ENCODE data around the gene SMAD7.

SMAD7 gene

DNA sequence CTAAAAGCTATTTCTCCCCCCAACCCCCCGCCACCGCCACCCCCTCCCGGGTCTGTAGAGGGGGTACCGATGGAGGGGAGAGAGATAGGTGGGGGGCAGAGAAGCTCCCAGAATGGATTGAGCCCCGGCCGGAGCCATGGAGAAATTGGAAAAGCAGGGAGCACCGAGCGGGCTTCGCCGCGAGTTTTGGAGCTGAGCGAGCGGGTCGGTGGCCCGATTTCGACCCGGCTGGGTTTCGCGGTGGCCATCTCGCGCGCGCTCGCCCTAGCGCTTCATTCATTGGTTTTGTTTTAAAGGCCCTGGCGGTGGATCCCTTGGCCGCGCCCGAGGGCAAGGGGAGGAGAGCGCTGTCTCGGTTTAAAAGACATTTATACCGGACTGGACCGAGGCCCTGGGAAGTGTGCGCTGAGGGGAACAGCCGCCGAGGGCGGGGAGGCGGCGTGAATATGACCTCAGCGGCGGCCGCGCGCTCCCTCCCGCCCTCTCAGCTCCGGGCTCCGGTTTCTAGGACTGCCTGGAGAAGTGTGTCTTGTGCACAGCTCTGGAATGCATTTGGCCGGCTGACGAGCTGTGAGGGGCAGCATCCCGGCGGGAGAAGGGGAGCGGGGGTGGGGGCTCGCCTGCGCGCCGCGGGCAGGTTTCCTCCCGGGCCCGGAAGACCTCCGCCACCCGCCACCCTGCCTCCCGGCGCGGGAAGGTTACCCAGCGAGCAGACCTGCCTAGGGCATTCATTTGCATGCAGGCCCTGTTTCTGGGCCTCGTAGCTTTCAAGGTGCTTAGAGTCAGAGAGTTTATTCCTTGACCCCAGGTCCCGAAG lies 1.7 kb upstream of the SMAD7 start:
- DNase-seq (ENCODE audit: insufficient read length, low spot score) (no peak), FAIRE-seq (no peak)

DNA sequence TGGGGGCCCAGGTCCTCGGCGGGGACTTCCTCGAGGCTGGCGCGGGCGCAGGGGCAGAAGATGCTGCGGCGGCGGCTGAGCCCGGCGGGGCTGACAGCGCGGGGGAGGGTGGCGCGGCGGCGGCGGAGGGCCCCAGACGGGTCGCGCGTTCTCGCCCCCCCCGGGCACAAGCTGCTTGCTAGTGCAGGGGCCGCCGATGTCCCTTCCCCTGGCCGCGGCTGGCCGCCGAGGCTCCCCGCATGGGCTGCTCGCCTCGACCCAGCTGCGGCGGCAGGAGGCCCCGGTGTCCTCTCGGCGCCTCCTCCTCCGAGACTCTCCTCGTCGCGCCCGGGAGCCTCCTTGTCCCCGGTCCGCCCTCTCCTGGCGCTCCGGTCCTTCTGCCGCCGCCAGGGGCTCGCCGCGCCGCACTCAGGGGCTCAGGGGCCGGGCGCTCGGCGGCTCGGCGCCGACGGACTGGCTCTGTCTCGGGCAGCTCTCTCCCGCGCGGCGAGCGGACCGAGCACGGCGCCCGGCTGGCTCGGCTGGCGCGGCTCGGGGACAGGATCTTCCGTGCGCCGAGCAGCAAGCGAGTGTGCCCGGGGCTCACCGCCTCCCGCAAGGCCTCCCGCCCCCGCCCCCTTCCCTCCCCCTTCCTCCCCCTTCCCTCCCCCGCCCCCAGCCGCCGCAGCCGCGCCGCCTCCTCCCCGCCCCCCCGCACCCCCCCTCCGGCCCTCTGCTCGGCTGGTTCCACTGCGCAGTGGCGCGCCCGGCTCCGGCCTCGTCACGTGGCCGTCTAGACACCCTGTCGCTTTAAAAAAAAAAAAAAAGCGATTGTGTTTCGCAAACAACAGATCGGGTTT lies 902 bp upstream of the SMAD7 start:
- TF ChIP-seq CTCF (IDR thresholded peaks at IDR 0.05; ENCODE audit: insufficient read depth, missing control alignments) = no peak
- FAIRE-seq = no peak
- peak; percentile 81 for DNase-seq (ENCODE audit: insufficient read length, low spot score)

More for the DNA sequence above, 1.7 kb upstream of the SMAD7 start:
- no peak for TF ChIP-seq CTCF (IDR thresholded peaks at IDR 0.05; ENCODE audit: insufficient read depth, missing control alignments)

DNA sequence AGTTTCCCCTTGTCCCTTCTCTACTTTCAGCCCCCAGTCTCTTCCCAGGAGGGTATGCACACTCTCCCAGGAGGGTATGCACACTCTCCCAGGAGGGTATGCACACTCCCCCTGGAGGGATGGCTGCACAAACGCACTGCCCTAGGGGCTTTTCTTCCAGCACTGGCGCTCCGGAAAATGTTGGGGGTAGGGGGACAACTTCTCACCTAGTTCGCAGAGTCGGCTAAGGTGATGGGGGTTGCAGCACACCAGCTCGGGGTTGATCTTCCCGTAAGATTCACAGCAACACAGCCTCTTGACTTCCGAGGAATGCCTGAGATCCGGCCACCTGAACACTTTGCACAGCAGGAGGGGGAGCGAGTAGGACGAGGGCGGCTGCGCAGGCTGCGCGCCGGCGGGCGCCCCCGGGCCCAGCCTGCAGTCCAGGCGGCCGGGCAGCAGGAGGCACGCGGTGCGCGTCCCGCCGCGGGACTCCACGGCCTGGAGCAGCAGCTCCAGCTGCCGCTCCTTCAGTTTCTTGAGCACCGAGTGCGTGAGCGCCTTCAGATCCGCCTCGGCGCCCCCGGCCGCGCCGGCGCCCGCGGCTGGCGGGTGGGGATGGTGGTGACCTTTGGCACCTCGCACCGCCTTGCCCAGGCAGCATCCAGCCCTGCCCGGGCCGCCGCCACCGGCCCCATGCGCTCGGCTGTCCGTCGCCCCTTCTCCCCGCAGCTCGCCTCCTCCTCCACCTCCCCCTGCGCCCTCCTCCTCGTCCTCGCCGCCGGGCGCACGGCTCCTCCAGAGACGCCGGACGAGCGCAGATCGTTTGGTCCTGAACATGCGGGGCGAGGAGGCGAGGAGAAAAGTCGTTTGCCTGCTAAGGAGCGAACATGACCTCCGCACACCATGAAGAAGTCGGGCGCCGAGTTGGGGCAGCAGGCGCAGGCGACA lies 894 bp downstream of the SMAD7 start:
- DNase-seq (ENCODE audit: insufficient read length, low spot score) = no peak
- FAIRE-seq = no peak
- TF ChIP-seq CTCF (IDR thresholded peaks at IDR 0.05; ENCODE audit: insufficient read depth, missing control alignments) = no peak

DNA sequence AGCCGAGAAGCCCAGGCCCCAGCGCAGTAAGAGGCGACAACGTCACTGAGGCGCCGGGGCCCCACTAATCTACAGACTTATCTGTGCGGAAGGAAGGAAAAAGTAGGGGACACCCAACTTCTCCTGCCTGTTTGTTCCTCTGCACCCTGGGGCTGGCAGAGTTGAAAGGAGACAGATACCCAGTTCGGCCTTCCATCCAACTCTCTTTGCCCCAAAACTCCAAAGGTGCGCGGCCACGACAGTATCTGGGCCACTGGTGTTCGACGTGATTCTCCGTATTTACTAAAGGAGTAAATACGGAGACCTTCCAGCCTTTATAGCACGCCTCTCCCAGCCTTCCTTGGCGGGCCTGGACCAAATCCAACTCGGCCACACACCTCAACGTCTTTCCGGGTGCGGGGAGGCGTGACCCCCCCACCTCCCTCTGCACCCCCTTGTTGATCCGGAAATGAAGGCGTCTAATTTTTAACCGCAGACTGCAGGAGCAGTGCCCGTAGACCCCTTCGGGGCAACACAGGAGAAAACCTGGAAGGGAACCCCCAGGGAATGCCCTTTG lies 1.6 kb downstream of the SMAD7 start:
- no peak for FAIRE-seq

DNA sequence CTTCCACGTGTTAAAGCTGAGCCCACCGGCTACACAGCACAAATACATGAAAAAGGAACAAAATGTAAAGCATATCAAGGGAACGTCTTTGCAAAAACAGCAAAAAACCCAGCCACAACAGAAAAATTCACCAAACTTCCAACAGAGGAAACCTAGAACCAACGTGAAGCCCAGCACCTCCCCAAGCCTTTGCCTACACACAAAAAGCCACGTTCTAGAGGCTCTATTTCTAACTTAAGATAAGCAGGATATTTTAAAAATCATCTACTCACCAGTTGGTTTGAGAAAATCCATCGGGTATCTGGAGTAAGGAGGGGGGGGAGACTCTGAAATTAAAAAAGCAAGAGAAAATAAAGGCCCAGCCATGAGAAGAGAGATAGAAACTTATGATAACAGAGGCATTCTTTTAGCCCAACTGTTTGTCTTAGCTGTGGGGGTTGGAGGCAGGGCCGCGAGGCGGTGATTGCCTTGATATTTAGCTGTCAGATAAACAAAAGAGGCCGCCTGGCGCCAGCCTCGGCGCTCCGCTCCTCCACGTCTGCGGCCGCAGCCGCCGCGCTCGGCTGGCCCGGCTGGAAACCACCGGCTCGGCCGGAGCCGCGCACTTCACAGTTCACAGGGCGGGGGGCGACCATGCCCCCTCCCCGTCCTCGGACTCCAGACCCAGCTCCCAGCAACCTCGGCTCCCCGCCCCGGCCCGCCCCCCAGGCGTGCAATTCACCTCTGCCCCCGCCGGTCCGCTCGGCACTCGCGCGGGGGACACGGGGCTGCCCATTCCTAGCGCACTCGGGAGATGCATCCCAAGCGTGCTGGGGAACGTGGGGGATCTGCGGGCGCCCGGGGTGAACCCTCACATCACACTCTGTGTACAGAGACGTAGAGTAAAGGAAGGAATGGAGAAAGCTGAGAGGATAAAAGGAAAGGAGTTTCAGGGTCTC lies 2.4 kb downstream of the SMAD7 start:
- FAIRE-seq (no peak), DNase-seq (ENCODE audit: insufficient read length, low spot score) (no peak)
- no peak for TF ChIP-seq CTCF (IDR thresholded peaks at IDR 0.05; ENCODE audit: insufficient read depth, missing control alignments)

More for the DNA sequence above, 1.6 kb downstream of the SMAD7 start:
- DNase-seq (ENCODE audit: insufficient read length, low spot score) = no peak
- no peak for TF ChIP-seq CTCF (IDR thresholded peaks at IDR 0.05; ENCODE audit: insufficient read depth, missing control alignments)

GRCh38 chr18:48947560-48947959 lies 3.2 kb downstream of the SMAD7 start:
- FAIRE-seq (no peak), DNase-seq (ENCODE audit: insufficient read length, low spot score) (no peak)
- TF ChIP-seq CTCF (IDR thresholded peaks at IDR 0.05; ENCODE audit: insufficient read depth, missing control alignments) = no peak

Data from D721Med (cell line).